Measurements from ENCODE around the gene TMEM14B.
A peak's percentile ranks its signal among the peaks of the same experiment; 100 is the strongest.
"Not testable (repeated sequence)": the region's sequence is repeated elsewhere in the genome, so short reads cannot be mapped to it uniquely, and the experiment has no call there.

The TMEM14B gene

DNA sequence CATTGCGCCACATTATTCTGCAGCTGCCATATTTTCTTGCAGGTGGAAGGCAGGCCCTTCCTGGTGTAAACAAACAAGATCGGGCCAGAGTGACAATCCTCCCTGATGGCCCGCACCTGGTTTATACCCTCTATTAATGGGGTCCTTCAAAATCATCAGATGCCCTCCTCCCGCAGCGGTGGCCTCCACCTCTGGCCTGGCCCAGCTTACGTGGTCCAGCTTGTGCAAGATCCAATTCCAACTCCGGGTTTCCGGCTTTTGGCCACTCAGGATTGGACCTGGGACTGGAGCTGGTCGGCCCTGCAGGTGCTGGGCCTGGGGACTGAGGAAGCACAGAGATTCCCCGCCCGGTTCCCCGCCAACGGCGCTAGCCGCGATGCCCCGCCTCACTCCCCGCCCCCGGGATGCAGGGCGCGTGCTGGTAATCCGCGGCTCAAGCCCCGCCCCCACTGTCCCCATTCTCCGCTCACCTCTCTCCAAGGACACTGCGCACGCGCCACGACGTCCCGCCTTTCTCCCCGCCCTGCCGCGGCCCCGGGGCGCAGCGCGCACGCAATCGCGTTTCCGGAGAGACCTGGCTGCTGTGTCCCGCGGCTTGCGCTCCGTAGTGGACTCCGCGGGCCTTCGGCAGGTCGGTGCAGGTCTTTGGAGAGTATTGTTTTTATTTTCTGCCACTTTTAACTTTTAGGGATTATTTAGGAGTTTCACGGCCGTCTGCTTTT lies at the start of gene TMEM14B:
Gene TMEM14B, plus strand, starts transcription at position 555 of the 722 bp plus-strand sequence. CDS start 1,441 bp downstream, outside the sequence.
- peak; percentile 95 for ATAC-seq

DNA sequence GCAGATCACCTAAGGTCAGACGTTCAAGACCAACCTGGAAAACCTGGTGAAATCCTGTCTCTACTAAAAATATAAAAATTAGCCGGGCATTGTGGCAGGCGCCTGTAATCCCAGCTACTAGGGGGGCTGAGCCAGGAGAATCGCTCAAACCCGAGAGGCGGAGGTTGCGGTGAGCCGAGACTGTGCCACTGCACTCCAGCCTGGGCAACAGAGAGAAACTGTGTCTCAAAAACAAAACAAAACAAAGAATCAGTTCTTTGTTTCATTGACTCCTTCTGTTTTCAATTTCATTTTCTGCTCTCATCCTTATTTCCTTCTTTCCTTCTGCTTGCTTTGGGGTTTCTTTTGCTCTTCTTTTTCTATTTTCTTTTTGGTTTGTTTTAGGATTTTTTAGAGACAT lies 33.6 kb upstream of the TMEM14B start:
- ATAC-seq = no peak

GRCh38 chr6:10719296-10719963 lies 28.2 kb upstream of the TMEM14B start:
- no peak for ATAC-seq

GRCh38 chr6:10719964-10720264 lies 27.7 kb upstream of the TMEM14B start:
- ATAC-seq = no peak

- ATAC-seq = peak; percentile 27 to 31
These were observed 27.2 kb upstream of the TMEM14B start for GRCh38 chr6:10720265-10720959.

DNA sequence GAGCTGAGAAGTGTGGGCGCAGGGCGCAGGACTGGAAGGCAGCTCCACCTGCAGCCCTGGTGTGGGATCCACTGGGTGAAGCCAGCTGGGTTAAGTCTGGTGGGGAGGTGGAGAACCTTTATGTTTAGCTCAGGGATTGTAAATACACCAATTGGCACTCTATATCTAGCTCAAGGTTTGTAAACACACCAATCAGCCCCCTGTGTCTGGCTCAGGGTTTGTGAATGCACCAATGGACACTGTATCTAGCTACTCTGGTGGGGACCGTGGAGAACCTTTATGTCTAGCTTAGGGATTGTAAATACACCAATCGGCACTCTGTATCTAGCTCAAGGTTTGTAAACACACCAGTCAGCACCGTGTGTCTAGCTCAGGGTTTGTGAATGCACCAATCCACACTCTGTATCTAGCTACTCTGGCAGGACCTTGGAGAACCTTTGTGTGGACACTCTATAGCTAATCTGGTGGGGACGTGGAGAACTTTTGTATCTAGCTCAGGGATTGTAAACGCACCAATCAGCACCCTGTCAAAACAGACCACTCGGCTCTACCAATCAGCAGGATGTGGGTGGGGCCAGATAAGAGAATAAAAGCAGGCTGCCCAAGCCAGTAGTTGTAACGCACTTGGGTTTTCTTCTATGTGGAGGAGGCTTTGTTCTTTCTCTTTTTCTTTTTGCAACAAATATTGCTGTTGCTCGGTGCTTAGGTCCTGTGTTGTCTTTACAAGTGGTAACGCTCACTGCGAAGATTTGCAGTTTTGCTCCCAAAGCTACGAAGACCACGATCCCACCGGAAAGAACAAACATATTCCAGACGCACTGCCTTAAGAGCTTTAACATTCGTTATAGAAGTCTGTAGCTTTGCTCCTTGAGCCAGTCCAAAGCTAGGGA lies 26.4 kb upstream of the TMEM14B start:
- ATAC-seq = not testable (repeated sequence)

DNA sequence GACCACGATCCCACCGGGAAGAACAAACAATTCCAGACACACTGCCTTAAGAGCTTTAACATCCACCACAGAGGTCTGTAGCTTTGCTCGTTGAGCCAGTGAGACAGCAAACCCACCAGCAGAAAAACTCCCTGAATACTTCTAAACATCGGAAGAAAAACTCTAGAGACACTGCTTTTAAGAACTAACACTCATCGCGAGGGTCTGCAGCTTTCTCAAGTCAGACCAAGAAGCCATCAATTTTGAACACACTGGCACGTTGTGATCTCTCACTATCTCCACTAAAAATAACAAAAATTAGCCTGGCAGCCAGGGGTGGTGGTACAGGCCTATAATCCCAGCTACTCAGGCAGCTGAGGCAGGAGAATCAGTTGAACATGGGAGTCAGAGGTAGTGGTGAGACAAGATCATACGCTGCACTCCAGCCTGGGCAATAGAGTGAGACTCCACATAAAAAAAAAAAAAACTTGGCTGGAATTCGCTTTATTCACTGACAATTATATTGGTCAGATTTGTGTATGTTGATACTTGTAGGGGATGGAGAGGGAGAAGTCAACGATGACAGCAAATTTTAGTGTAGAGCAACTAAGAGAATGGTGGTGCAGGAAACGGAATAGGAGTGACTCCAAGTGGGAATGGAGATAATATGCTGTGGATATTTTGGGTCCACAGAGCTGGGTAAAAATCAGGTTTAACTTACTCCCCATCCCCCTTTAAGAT lies 25.6 kb upstream of the TMEM14B start:
- ATAC-seq = no peak

DNA sequence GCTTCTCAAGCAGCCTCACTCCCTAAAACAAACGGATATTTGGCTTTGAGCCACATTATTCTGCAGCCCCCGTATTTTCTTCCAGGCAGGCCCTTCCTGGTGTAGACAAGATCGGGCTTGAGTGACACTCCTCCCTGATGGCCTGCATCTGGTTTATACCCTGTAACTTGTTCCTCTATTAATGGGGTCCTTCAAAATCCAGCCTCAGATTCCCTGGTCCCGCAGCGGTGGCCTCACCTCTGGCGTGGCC lies 25.1 kb upstream of the TMEM14B start:
- ATAC-seq = no peak

GRCh38 chr6:10722820-10723566 lies 24.6 kb upstream of the TMEM14B start, which contains the start of gene TMEM14C:
TMEM14C (plus strand) TSS chr6:10723070; CDS start chr6:10724614, 1,544 bp downstream.
- ATAC-seq = peak; percentile 97 to 98

- ATAC-seq = no peak
These were observed 24.1 kb upstream of the TMEM14B start for GRCh38 chr6:10723567-10723881.

GRCh38 chr6:10725044-10725443 lies 22.6 kb upstream of the TMEM14B start:
- no peak for ATAC-seq

GRCh38 chr6:10725716-10726115 lies 21.9 kb upstream of the TMEM14B start:
- ATAC-seq = no peak

DNA sequence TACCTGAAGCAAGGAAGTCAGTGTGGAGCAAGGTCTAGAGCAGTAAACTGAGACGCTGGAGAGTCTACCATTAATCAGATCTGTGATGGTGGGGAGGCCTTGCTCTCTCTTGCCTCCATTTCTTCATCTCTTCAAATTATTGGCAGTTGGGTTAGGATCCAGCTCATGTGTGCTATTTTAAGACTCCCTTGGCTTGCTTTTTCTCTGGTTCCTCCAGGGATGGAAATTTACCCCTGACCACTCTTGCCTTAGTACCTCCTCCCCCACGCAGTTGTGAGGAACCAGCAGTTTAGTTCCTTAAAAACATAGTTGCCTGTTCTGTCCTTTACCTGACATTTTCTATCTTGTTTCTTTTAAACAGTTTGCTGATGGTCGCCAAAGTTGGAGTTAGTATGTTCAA lies 17.4 kb upstream of the TMEM14B start:
- ATAC-seq = no peak

GRCh38 chr6:10733151-10733715 lies 14.4 kb upstream of the TMEM14B start:
- ATAC-seq = no peak

DNA sequence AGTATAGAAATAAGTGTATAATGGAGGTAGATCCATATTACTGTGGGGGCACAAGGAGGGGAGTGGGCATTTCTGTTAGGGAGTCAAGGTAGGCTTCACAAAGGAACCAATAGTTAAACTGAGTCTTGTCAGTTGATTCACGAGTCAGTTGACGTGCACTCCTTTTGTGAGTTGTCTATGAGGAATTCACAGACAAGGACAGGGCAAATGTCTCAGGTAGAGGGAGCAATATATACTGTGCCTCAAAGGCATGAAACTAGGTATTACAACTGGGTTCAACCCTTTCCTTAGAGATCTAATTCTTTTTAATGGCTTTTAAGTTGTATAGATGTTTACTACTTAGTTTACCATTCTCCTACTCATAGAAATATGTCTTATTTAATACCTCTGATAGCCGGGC lies 13.7 kb upstream of the TMEM14B start:
- ATAC-seq = no peak

GRCh38 chr6:10736731-10737130 lies 10.9 kb upstream of the TMEM14B start:
- no peak for ATAC-seq

- ATAC-seq = no peak
These were observed 7.5 kb upstream of the TMEM14B start for GRCh38 chr6:10740061-10740460.

DNA sequence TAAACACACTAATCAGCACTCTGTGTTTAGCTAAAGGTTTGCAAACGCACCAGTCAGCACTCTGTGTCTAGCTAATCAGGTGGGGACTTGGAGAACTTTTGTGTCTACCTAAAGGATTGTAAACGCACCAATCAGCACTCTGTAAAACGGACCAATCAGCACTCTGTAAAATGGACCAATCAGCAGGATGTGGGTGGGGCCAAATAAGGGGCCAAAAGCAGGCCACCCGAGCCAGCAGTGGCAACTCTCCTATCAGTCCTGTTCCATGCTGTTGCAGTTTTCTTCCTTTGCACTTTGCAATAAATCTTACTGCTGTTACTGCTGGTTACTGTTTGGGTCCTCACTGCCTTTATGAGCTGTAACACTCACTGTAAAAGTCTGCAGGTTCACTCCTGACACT lies 6.0 kb upstream of the TMEM14B start:
- ATAC-seq = not testable (repeated sequence)

- no peak for ATAC-seq
These were observed 5.4 kb upstream of the TMEM14B start for GRCh38 chr6:10742251-10742650.

DNA sequence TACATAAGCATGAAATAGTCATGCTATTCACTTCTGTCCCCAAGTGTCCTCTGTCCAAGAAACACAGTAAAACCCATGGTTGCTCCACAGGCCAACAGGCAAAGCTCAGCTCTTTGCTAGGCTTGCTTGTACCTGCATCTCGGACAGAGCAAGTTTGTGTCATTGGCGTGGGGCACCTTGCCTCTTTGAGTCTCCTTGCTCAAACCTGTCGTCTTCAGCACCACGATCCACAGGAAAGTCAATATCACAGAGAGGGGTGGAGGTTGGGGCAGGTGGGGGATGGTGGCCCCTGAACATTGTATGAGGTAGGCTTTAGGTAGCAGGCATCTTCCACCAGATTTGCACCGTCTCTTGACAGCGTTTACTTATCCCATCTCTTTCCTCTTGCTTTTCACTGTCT lies 4.1 kb upstream of the TMEM14B start:
- ATAC-seq = no peak

- no peak for ATAC-seq
These were observed 2.5 kb upstream of the TMEM14B start for GRCh38 chr6:10745116-10745515.

GRCh38 chr6:10746915-10747250 lies 722 bp upstream of the TMEM14B start:
- ATAC-seq = no peak

Measured in activated CD4-positive, CD25-positive, alpha-beta regulatory T cell treated with anti-CD3 and anti-CD28 coated beads, Interleukin-2, amount 50 U/mL, for 24 hours (primary cell).